GM21825 (cell line): Measurements from ENCODE around the gene SNED1.
"Not testable (repeated sequence)": the region's sequence is repeated elsewhere in the genome, so short reads cannot be mapped to it uniquely, and the experiment has no call there.

Experiments
- ATAC-seq: cut with Tn5 transposase; IDR thresholded peaks from one replicate; pipeline ENCODE4 v1.9.1; 2021; ENCODE audit warnings: mild to moderate bottlenecking, moderate library complexity; ENCODE audit not compliant: unreplicated experiment

The SNED1 gene

GRCh38 chr2:241104611-241105010, 106.2 kb downstream of the SNED1 start:
- ATAC-seq = not testable (repeated sequence)

- no peak for ATAC-seq
These were observed 107.2 kb downstream of the SNED1 start for GRCh38 chr2:241105641-241106040.

- ATAC-seq = no peak
These were observed 108.8 kb downstream of the SNED1 start for GRCh38 chr2:241107031-241107783.

- no peak for ATAC-seq
These were observed 110.1 kb downstream of the SNED1 start for GRCh38 chr2:241108271-241109209.

DNA sequence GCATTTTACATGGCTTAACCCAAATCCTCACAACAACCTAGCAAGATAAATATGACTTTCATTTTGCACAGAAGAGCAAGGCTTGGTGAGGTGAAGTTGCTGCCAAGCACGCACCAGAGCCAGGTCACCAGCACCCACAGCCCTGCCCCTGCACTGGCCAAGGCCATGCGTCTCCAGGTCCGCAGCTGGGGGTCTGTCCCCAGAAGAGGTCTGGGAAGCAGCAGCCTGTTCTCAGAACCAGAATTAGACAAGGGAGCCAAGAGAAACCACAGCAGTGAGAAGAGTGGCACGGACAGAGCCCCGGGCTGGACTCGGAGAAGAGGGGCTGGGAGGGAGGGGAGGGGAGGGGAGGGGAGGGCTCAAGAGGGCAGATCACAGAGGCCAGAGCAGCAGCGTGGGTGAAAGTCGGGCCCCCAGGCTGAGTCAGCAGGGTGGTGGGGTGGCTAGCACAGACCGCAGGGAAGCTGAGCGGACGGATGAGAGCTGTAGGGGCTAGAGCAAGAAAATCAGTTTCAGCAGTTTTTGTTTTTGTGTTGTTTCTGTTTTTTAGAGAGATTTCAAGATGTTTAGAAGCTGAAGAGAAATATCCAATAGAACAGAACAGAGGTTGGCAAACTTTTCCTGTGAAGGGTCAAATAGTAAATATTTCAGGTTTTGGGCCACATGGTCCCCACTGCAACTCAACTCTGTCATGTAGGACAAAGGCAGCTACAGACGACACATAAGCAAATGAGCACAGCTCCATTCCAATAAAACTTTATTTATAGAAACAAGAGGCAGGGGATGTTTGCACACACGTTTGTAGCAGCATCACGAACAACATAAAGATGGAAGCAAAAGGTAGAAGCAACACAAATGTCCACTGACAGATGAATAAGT, 111.0 kb downstream of the SNED1 start:
- no peak for ATAC-seq

- no peak for ATAC-seq
These were observed 111.7 kb downstream of the SNED1 start for GRCh38 chr2:241110089-241110606.

GRCh38 chr2:241110607-241111439, 112.4 kb downstream of the SNED1 start:
- ATAC-seq = peak; percentile 46

- ATAC-seq = no peak
These were observed 113.0 kb downstream of the SNED1 start for GRCh38 chr2:241111440-241111805.

- no peak for ATAC-seq
These were observed 113.6 kb downstream of the SNED1 start for GRCh38 chr2:241112046-241112445.

DNA sequence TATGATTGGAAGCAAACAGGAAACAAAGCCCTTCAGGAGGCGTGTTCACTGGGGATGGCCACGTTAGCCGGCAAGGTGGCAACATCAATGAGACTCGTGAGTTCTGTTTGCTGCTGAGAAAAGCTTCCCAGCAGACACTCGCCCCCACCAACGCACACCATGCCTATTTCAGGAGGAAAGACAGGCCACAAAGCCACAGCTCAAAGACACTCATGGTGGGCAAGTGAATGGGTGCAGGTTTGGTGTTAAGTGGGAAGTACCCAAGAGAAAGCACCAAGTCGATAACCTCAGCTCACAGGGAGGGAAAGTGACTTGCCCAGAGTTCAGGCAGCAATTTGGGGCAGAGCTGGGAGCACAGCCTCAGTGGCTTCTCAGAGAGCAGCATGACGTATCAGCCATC, 114.2 kb downstream of the SNED1 start:
- no peak for ATAC-seq

- no peak for ATAC-seq
These were observed 116.4 kb downstream of the SNED1 start for GRCh38 chr2:241114836-241115235.

DNA sequence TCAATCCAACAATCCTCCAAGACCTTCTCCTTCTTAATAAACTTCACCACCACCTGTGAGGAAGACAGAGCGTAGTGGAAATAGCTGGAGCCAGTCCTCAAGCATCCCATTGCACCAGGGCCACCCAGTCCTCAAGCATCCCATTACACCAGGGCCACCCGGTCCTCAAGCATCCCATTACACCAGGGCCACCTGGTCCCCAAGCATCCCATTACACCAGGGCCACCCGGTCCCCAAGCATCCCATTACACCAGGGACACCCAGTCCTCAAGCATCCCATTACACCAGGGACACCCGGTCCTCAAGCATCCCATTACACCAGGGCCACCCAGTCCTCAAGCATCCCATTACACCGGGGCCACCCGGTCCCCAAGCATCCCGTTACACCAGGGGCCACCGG, 116.9 kb downstream of the SNED1 start:
- ATAC-seq = no peak

GRCh38 chr2:241116606-241117560, 118.5 kb downstream of the SNED1 start:
- ATAC-seq = no peak

- no peak for ATAC-seq
These were observed 120.5 kb downstream of the SNED1 start for GRCh38 chr2:241118737-241119505.

- no peak for ATAC-seq
These were observed 122.0 kb downstream of the SNED1 start for GRCh38 chr2:241120440-241120839.

GRCh38 chr2:241121008-241121407, 122.6 kb downstream of the SNED1 start:
- ATAC-seq = no peak

GRCh38 chr2:241122376-241123002, 124.1 kb downstream of the SNED1 start:
- ATAC-seq = no peak
